Measurements from ENCODE around the gene SURF4. TPM values are rescaled to one million over a fixed set of nuclear protein-coding genes. Genes with fewer than 3 reads are reported as not detected.
A peak's percentile ranks its signal among the peaks of the same experiment; 100 is the strongest.

SURF4 gene
- total RNA-seq, 1 experiment from 2014 or later: 214 TPM

GRCh38 chr9:133357656-133358055 lies 18.2 kb downstream of the SURF4 start:
- intact Hi-C loops (cut with micrococcal nuclease; ENCODE audit: unreplicated experiment): no loop called here
- Histone ChIP-seq H3K4me1 (ENCODE audit: insufficient read depth, low read length, poor library complexity, severe bottlenecking) (peaks cover 19% of the 10 kb centered on the region), H3K27me3 (replicated peaks; ENCODE audit: insufficient read depth, low read depth, low read length, poor library complexity) (no peaks in the 10 kb centered on the region), H3K36me3 (ENCODE audit: insufficient read depth, low read length, poor library complexity, severe bottlenecking) (peaks cover 29% of the 10 kb centered on the region), H3K9me3 (ENCODE audit: low read depth, low read length, poor library complexity, severe bottlenecking) (no peaks in the 10 kb centered on the region), H3K27ac (ENCODE audit: low read depth, low read length, poor library complexity, severe bottlenecking) (no peak overlapping the region), H3K4me3 (ENCODE audit: low read depth, low read length, poor library complexity, severe bottlenecking) (peak overlapping the region; percentile 93)
- POLR2A ChIA-PET (ENCODE audit: low non-redundant PET): no interaction called here
- TF ChIP-seq CTCF (conservative IDR thresholded peaks at IDR 0.05; ENCODE audit: low read depth, low read length) (no peak), EZH2 (IDR thresholded peaks at IDR 0.05; ENCODE audit: borderline replicate concordance, low read depth, low read length, poor library complexity, severe bottlenecking) (no peak)
- DNase-seq (ENCODE audit: low spot score): no peak
- no TSS peak for BruUV-seq (replicated peaks)
- CTCF ChIA-PET: no interaction called here

- Histone ChIP-seq H3K4me3 (ENCODE audit: low read depth, low read length, poor library complexity, severe bottlenecking) (peak within 1 kb of the TSS; percentile 93), H3K9me3 (ENCODE audit: low read depth, low read length, poor library complexity, severe bottlenecking) (no peaks in the 10 kb centered on the region), H3K36me3 (ENCODE audit: insufficient read depth, low read length, poor library complexity, severe bottlenecking) (peaks cover 29% of the 10 kb centered on the region), H3K27me3 (replicated peaks; ENCODE audit: insufficient read depth, low read depth, low read length, poor library complexity) (no peaks in the 10 kb centered on the region), H3K4me1 (ENCODE audit: insufficient read depth, low read length, poor library complexity, severe bottlenecking) (peaks cover 19% of the 10 kb centered on the region), H3K27ac (ENCODE audit: low read depth, low read length, poor library complexity, severe bottlenecking) (peak within 1 kb of the TSS; percentile 76)
- BruUV-seq (replicated peaks): no TSS peak
- intact Hi-C loops (cut with micrococcal nuclease; ENCODE audit: unreplicated experiment): no loop called here
- CTCF ChIA-PET: interaction anchor here (0.6 kb wide), 1 partner anchor 47 kb away, joined by 10 read pairs; no protein-coding TSS in a partner anchor
- POLR2A ChIA-PET (ENCODE audit: low non-redundant PET): interaction anchor here (0.6 kb wide), 1 partner anchor 10 kb away, joined by 3 read pairs; no protein-coding TSS in a partner anchor
- TF ChIP-seq CTCF (conservative IDR thresholded peaks at IDR 0.05; ENCODE audit: low read depth, low read length) (no peak), EZH2 (IDR thresholded peaks at IDR 0.05; ENCODE audit: borderline replicate concordance, low read depth, low read length, poor library complexity, severe bottlenecking) (no peak)
- DNase-seq (ENCODE audit: low spot score): peak; percentile 93
Observed at GRCh38 chr9:133356391-133357091, 19.3 kb downstream of the SURF4 start, which contains the start of the genes SURF1 and SURF2. SURF1 (minus strand) TSS chr9:133356487; CDS start chr9:133356453, 34 bp downstream. SURF2 (plus strand) TSS chr9:133356550; CDS start chr9:133356593, 43 bp downstream.

GRCh38 chr9:133355881-133356357 lies 19.9 kb downstream of the SURF4 start:
- POLR2A ChIA-PET (ENCODE audit: low non-redundant PET): no interaction called here
- BruUV-seq (replicated peaks): no TSS peak

More at GRCh38 chr9:133355881-133356357, 19.9 kb downstream of the SURF4 start:
- CTCF ChIA-PET: interaction anchor here (0.6 kb wide), 2 partner anchors 46 to 207 kb away, joined by 4 to 10 read pairs; no protein-coding TSS in a partner anchor
- Histone ChIP-seq H3K4me1 (ENCODE audit: insufficient read depth, low read length, poor library complexity, severe bottlenecking) (peaks cover 14% of the 10 kb centered on the region), H3K27ac (ENCODE audit: low read depth, low read length, poor library complexity, severe bottlenecking) (peak overlapping the region; percentile 74), H3K9me3 (ENCODE audit: low read depth, low read length, poor library complexity, severe bottlenecking) (no peaks in the 10 kb centered on the region), H3K27me3 (replicated peaks; ENCODE audit: insufficient read depth, low read depth, low read length, poor library complexity) (no peaks in the 10 kb centered on the region), H3K36me3 (ENCODE audit: insufficient read depth, low read length, poor library complexity, severe bottlenecking) (peaks cover 29% of the 10 kb centered on the region), H3K4me3 (ENCODE audit: low read depth, low read length, poor library complexity, severe bottlenecking) (peak overlapping the region; percentile 93)
- DNase-seq (ENCODE audit: low spot score): peak; percentile 25
- intact Hi-C loops (cut with micrococcal nuclease; ENCODE audit: unreplicated experiment): no loop called here
- TF ChIP-seq EZH2 (IDR thresholded peaks at IDR 0.05; ENCODE audit: borderline replicate concordance, low read depth, low read length, poor library complexity, severe bottlenecking): no peak
- no peak for TF ChIP-seq CTCF (conservative IDR thresholded peaks at IDR 0.05; ENCODE audit: low read depth, low read length)

Data from A673 (cell line).